Lower lobe of right lung (tissue), 2 donors: Measurements from ENCODE around the gene FLT3. TPM values are rescaled to one million over a fixed set of nuclear protein-coding genes. Genes with fewer than 3 reads are reported as not detected.

ENCODE experiments used
- ATAC-seq, 2 donors: fragments of 200-7000 bp; cut with Tn5 transposase; one replicate each; pipeline ENCODE4 v1.9.1; 2020 to 2022; ENCODE audit warnings: mild to moderate bottlenecking in 2 of 2, moderate library complexity in 2 of 2
- DNase-seq: peaks from one replicate; pipeline ENCODE4 v3.0.0-alpha.2; 2020
- H3K27ac ChIP-seq: fragments of 200-600 bp; one replicate; pipeline ENCODE4 v1.8.0; 2022
- H3K27me3 ChIP-seq: fragments of 200-600 bp; one replicate; pipeline ENCODE4 v1.8.0; 2022; ENCODE audit warnings: low read depth
- H3K36me3 ChIP-seq: fragments of 200-600 bp; one replicate; pipeline ENCODE4 v1.8.0; 2022; ENCODE audit warnings: mild to moderate bottlenecking
- H3K4me1 ChIP-seq: fragments of 200-600 bp; one replicate; pipeline ENCODE4 v1.8.0; 2022
- H3K4me3 ChIP-seq: fragments of 200-600 bp; one replicate; pipeline ENCODE4 v1.8.0; 2022; ENCODE audit warnings: mild to moderate bottlenecking
- H3K9me3 ChIP-seq: fragments of 200-600 bp; one replicate; pipeline ENCODE4 v1.8.0; 2022
- CTCF ChIP-seq: fragments of 200-600 bp; IDR thresholded peaks from one replicate; pipeline ENCODE4 v1.8.0; 2022; ENCODE audit warnings: antibody characterized with exemption, mild to moderate bottlenecking
- intact Hi-C: fragments of 100-400 bp; cut with DNase I; formaldehyde crosslinking; loops from one replicate; pipeline ENCODE4 v1.11.0; 2022
- total RNA-seq: library from RNA; stranded (reverse); fragmentation: NEBNext Ultra II Directional; extraction: Animal tissue kit (Norgen Biotek cat#: 25700); gene quantifications from one replicate; pipeline ENCODE4 v1.2.1, GENCODE V29; 2021
- donor health status: DM: no; HTN: yes; CAD: no; lungs with severe emphysema.

FLT3 gene
- total RNA-seq, 1 donor from 2014 or later = 1.6 TPM

- ATAC-seq = peak in 1 of 2 donors; percentile 18
- intact Hi-C loops = no loop called here
Observed at GRCh38 chr13:28031896-28032288, 68.5 kb downstream of the FLT3 start.

GRCh38 chr13:28031220-28031895, 69.0 kb downstream of the FLT3 start:
- ATAC-seq (peak; percentile 73 to 85), DNase-seq (peak; percentile 81)
- peaks cover 11% of the 10 kb centered on the region for H3K4me1 ChIP-seq
- intact Hi-C loops = no loop called here
- H3K27me3 ChIP-seq = peaks cover 12% of the 10 kb centered on the region
- H3K9me3 ChIP-seq = no peaks in the 10 kb centered on the region
- H3K27ac ChIP-seq = no peak overlapping the region
- no peak for TF ChIP-seq CTCF
- H3K36me3 ChIP-seq = no peaks in the 10 kb centered on the region
- no peak overlapping the region for H3K4me3 ChIP-seq

More at GRCh38 chr13:28031896-28032288, 68.5 kb downstream of the FLT3 start:
- DNase-seq = no peak
- H3K27ac ChIP-seq = no peak overlapping the region
- no peak overlapping the region for H3K4me3 ChIP-seq
- no peak for TF ChIP-seq CTCF
- peaks cover 11% of the 10 kb centered on the region for H3K4me1 ChIP-seq
- no peaks in the 10 kb centered on the region for H3K36me3 ChIP-seq
- peaks cover 12% of the 10 kb centered on the region for H3K27me3 ChIP-seq
- no peaks in the 10 kb centered on the region for H3K9me3 ChIP-seq

GRCh38 chr13:28027607-28028364, 72.6 kb downstream of the FLT3 start:
- no peak for TF ChIP-seq CTCF
- no peaks in the 10 kb centered on the region for H3K36me3 ChIP-seq
- H3K4me3 ChIP-seq = no peak overlapping the region
- DNase-seq = no peak
- no peak overlapping the region for H3K27ac ChIP-seq
- ATAC-seq = no peak
- no peaks in the 10 kb centered on the region for H3K9me3 ChIP-seq
- intact Hi-C loops = no loop called here
- peaks cover 5% of the 10 kb centered on the region for H3K27me3 ChIP-seq
- no peaks in the 10 kb centered on the region for H3K4me1 ChIP-seq

- no peak for TF ChIP-seq CTCF
- no peak for ATAC-seq
- Histone ChIP-seq H3K4me3 (no peak overlapping the region), H3K4me1 (no peaks in the 10 kb centered on the region), H3K27me3 (peaks cover 5% of the 10 kb centered on the region), H3K27ac (no peak overlapping the region), H3K9me3 (no peaks in the 10 kb centered on the region), H3K36me3 (no peaks in the 10 kb centered on the region)
- intact Hi-C loops = no loop called here
- DNase-seq = no peak
Observed at GRCh38 chr13:28027071-28027470, 73.3 kb downstream of the FLT3 start.

- Histone ChIP-seq H3K4me3 (no peak overlapping the region), H3K27ac (no peak overlapping the region), H3K27me3 (peaks cover 1% of the 10 kb centered on the region), H3K36me3 (no peaks in the 10 kb centered on the region), H3K4me1 (no peaks in the 10 kb centered on the region), H3K9me3 (no peaks in the 10 kb centered on the region)
- DNase-seq (no peak), ATAC-seq (no peak)
- no peak for TF ChIP-seq CTCF
- intact Hi-C loops = no loop called here
Observed at GRCh38 chr13:28026508-28026907, 73.9 kb downstream of the FLT3 start.
